ENCODE data around the gene ATP2B3. TPM values are rescaled to one million over a fixed set of nuclear protein-coding genes. Genes with fewer than 3 reads are reported as not detected.

Gene ATP2B3
- total and polyA plus RNA-seq, 2 experiments from 2014 or later = 0.17 TPM; not detected in 1

- TF ChIP-seq ZNF462 (CRISPR knock-in tag; IDR thresholded peaks at IDR 0.05) (no peak), STAT1 (IDR thresholded peaks at IDR 0.05; ENCODE audit: unreplicated experiment) (no peak), EZH2 (IDR thresholded peaks at IDR 0.05; ENCODE audit: low read depth, unreplicated experiment) (no peak)
Observed at GRCh38 chrX:153526042-153526441, 8.6 kb downstream of the ATP2B3 start (continued).

GRCh38 chrX:153526801-153527200 is 9.4 kb downstream of the ATP2B3 start:
- DNase-seq (ENCODE audit: low spot score) (no peak), ATAC-seq (no peak)
- Histone ChIP-seq H3K27ac (ENCODE audit: low read depth) (no peak overlapping the region), H4K20me1 (replicated peaks; ENCODE audit: insufficient read depth) (no peaks in the 10 kb centered on the region), H3K79me2 (replicated peaks; ENCODE audit: insufficient read depth) (no peaks in the 10 kb centered on the region), H3K27me3 (ENCODE audit: insufficient read depth) (no peaks in the 10 kb centered on the region), H2AFZ (no peak overlapping the region), H3K4me1 (ENCODE audit: insufficient read depth) (no peaks in the 10 kb centered on the region), H3K4me3 (no peak overlapping the region), H3F3A (replicated peaks; ENCODE audit: low read depth) (no peaks in the 10 kb centered on the region), H3K36me3 (ENCODE audit: insufficient read depth) (no peaks in the 10 kb centered on the region), H3K9me2 (ENCODE audit: insufficient read depth) (no peaks in the 10 kb centered on the region), H3K4me2 (no peak overlapping the region)
- peaks cover 8% of the 10 kb centered on the region for H3K27me3 Mint-ChIP-seq (ENCODE audit: insufficient read depth, low read depth, poor library complexity)
- no peaks in the 10 kb centered on the region for H3K4me1 Mint-ChIP-seq
- no peak overlapping the region for H3K4me3 Mint-ChIP-seq
- H3K27ac Mint-ChIP-seq = no peak overlapping the region
- no peaks in the 10 kb centered on the region for H3K36me3 Mint-ChIP-seq (ENCODE audit: low read depth)
- H3K9me3 Mint-ChIP-seq = no peaks in the 10 kb centered on the region
- no peak for TF ChIP-seq CTCF (conservative IDR thresholded peaks at IDR 0.05; ENCODE audit: low read depth in 2 of 2)
- no peak for TF ChIP-seq NANOG (IDR thresholded peaks at IDR 0.05; ENCODE audit: borderline replicate concordance)
- TF ChIP-seq CREB1 (CRISPR knock-in tag; IDR thresholded peaks at IDR 0.05; ENCODE audit: low read depth) = no peak
- TF ChIP-seq POLR2AphosphoS5 (IDR thresholded peaks at IDR 0.05; ENCODE audit: low read depth) = no peak
- no peak for TF ChIP-seq JUNB (IDR thresholded peaks at IDR 0.05; ENCODE audit: unreplicated experiment)
- no peak for TF ChIP-seq ZNF331 (CRISPR knock-in tag; IDR thresholded peaks at IDR 0.05; ENCODE audit: low read depth)
- TF ChIP-seq STAT1 (IDR thresholded peaks at IDR 0.05; ENCODE audit: unreplicated experiment) = no peak
- no peak for TF ChIP-seq ZNF114 (CRISPR knock-in tag; IDR thresholded peaks at IDR 0.05)
- no peak for TF ChIP-seq REST (IDR thresholded peaks at IDR 0.05; ENCODE audit: unreplicated experiment)

All from GM23338 (cell line).